HL-60 (cell line): ENCODE measurements around the gene TRPM2.

Source experiments
- CTCF ChIP-seq: IDR thresholded peaks from one replicate; pipeline ENCODE4 v1.5.1; 2011; ENCODE audit warnings: low read length, control low read depth, inconsistent platforms; ENCODE audit not compliant: insufficient read depth
- POLR2AphosphoS5 ChIP-seq: IDR thresholded peaks from 2 replicates; pipeline ENCODE4 v1.6.1; 2012; ENCODE audit warnings: low read depth
- REST ChIP-seq: IDR thresholded peaks from 2 replicates; pipeline ENCODE4 v1.6.1; 2012; ENCODE audit warnings: low read depth; ENCODE audit not compliant: insufficient replicate concordance
- SPI1 ChIP-seq: IDR thresholded peaks from 2 replicates; pipeline ENCODE4 v1.6.1; 2012; ENCODE audit warnings: low read depth, mild to moderate bottlenecking, borderline replicate concordance

- TF ChIP-seq CTCF (no peak), SPI1 (no peak), REST (no peak), POLR2AphosphoS5 (no peak)
These were observed 26.8 kb downstream of the TRPM2 start for GRCh38 chr21:44379991-44380865.
